GM18861 (cell line): ENCODE results near the gene KIAA2012.
"Not testable (repeated sequence)": the region's sequence is repeated elsewhere in the genome, so short reads cannot be mapped to it uniquely, and the experiment has no call there.

Experiments used
- ATAC-seq: cut with Tn5 transposase; IDR thresholded peaks from one replicate; pipeline ENCODE4 v1.9.1; 2021; ENCODE audit not compliant: unreplicated experiment

KIAA2012 gene

DNA sequence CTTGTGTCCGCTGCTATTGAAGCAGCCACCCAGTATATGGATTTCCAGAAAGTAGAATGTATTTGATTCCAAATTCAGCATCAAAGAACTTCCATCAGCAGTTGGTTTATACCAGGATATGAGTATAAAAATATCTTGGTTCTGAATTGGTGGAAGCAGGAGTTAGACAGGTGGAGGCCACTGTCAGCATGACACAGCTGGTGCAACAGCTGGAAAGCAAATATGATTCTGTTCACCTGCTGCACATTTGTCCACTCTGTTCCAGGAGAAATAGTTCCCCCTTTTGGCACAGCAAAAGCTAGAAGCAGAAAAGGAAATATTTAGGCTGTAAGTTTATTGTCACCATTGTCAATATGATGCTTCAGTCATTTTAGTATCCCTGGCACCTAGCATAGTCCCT, 41.2 kb downstream of the KIAA2012 start:
- ATAC-seq = no peak

DNA sequence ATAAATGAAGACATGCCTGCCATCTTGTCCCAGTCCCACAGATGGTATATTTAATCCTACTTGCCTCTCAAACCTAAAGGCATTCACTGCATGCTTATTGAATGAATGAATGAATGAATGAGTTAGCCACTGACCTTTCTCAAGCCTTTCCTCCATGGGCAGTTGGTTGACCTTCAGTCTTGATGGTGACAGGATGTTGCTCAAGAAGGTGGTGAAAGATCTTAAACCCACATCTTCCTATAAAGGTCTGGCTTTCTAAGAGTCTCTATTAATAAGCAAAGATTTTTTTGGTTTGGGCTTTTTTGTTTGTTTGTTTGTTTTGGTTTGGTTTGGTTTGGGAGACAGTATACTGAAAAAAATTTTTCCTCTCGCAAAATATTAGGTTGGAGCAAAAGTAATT, 41.7 kb downstream of the KIAA2012 start:
- no peak for ATAC-seq

DNA sequence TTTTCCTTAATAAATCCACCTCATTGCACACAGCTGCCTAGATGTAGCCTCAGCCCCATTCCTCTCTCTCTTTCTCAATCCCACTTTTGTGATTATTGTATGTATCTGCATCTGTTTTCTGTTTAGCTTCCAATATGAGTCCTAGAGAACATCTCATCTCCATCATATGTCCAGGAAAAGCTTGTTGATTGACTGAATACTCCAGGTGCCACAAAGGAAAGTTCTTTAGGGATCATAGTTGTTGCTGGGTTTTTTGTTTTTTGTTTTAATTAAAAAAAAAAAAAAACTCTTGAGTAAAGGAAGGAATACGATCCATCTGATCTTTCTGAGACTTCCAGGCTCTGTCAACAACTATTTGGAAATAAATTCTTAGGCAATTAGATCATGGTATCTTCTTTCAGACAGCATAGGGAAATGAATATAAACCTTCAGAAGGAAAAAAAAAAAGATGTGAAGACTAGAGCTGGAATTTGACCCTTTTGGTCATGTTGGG, 42.5 kb downstream of the KIAA2012 start:
- no peak for ATAC-seq

DNA sequence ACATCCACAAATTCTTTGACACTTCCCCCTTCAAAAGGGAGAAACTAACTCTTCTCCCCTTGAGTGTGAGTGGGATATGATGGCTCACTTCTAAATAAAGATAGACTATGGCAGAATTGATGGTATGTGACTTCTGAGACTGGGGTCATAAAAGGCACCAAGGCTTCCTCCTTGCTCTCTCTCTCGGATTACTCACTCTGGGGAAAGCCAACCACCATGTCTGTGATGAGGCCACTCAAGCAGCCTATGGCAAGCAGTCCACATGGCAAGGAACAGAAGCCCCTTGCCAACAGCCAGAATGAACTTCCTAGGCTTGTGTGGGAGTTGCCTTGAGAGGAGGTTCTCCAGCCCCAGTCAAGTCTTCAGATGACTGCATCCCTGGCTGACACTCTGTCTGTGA, 43.6 kb downstream of the KIAA2012 start:
- no peak for ATAC-seq

DNA sequence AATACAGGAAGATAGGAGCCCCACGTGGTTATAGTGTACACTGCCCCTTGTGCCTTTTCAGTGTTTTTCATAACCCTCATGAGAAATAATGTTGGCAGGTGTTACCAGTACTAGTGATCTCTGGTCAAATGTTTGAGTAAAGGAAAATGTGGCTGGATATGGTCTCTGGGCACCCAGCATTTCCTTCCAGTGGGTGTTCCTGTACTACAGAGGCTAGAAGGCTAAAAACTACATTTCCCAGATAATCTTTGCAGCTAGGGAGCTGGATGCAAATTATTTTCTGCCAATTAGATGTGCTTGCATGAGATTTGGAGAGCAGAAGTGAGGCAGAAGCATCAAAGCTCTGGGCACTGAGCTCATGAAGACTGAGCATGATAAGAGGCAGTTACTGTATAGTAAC, 45.1 kb downstream of the KIAA2012 start:
- no peak for ATAC-seq

DNA sequence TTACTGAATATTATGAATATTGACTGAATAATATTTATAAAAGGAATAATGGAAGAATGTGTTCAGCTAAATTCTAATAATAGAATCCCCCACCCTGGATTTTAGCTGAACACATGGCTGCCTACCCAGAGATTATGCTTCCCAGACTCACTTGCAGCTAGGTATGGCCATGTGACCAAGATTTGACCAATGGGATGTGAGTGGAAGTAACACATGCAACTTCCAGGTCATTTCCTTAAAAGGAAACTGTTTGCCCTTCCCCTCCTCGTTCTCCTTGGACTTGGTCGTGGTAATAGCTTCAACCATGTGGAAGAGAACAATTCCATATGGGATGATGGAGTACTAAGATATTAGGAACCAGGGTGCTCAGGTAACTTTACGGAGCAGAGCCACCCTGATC, 47.8 kb downstream of the KIAA2012 start:
- no peak for ATAC-seq

DNA sequence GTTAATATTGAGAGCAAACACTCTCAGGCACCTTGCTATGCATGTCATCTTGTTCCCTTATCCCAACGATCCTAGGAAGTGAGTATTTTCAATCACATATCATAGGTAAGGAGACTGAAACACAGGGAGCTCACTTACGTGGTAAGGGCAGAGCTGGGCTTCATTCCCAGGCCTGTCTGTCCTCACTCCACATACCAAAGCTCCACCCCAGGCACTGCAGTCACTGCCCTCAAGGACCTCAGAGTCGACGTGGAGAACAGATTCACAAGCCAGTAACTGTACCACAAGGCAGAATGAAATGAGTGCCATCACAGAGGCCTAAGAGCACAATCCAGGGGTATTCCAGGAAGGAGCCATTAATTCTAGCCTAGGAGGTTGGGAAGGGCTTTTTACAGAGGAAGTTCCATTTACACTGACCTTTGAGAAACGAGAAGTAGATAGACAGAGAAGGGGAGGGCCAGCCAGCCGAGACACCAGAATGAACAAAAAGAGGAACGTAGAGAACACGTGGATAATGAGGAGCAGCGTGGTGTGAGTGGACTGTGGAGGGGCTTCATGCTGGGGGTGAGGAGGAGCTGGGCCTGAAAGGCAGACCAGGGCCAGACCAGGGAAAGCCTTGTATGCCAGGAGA, 48.6 kb downstream of the KIAA2012 start:
- ATAC-seq = no peak

DNA sequence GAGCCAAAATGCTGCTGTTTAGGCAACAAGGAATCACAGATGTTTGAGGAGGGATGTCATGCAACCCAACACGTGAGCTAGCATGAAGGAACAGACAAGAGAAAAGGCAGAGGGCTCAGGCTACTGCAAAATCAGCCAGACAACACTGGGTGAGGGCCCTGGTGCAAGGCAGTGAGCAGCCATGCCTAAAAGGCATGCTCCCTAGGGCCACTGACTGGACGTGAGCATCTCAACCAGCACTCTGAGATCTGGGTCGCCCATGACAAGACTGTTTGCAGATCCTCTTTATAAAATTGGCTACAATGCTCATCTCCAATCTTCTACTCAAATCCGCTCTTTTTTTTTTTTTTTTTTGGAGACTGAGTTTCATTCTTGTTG, 49.1 kb downstream of the KIAA2012 start:
- ATAC-seq = no peak

DNA sequence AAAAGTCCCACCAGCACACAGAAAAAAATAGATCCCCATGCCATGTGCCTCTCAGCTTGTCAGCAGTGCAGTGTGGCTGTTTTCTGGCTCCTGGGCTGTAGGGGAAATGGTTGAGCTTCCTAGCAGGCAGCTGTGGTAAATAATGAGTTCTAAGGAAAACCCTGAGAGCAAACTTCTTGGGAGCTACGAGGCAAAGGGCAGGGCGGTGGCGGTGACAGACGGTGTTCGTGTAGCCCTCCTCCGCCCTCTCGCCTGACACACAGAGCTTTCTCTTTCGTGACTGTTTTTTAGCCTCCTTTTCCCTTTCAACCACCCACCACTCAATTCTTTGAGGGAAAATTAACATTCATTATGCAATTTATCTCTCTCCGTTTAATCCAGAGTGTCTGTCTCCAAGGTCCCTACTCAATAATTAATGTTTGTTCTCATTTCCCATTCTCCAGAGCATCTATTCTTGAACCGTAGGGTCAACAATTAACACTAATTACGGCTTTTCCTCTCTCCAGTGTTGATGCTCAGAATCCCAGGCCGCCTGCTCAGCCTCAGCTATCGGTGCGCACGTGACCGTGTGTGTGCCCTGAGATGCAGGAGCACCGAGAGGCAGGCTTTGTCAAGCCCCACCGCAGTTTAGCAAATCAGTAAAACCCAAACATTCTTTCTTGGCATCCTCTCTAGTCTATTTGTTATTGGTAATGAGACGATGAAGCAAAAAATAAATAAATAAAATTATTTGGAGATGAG, 50.1 kb downstream of the KIAA2012 start:
- ATAC-seq = no peak

DNA sequence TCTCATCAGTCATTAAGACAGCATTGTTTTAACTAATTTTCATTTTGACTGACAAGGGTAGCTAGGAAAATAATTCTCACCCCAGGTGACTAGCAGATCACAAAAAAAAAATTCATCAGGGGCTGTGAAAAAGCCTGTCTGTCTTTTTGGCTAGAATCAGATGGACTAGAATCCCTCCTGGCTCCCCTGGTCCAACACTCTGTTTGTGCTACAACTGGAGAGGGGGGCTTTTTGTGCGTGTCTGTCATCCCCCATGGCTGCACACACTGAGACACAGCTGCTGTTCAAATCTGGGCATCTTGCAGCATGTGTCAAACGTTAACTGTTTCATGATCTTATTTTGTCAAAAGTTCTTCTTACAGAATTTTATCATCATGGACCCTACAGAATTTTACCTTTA, 51.2 kb downstream of the KIAA2012 start:
- no peak for ATAC-seq

DNA sequence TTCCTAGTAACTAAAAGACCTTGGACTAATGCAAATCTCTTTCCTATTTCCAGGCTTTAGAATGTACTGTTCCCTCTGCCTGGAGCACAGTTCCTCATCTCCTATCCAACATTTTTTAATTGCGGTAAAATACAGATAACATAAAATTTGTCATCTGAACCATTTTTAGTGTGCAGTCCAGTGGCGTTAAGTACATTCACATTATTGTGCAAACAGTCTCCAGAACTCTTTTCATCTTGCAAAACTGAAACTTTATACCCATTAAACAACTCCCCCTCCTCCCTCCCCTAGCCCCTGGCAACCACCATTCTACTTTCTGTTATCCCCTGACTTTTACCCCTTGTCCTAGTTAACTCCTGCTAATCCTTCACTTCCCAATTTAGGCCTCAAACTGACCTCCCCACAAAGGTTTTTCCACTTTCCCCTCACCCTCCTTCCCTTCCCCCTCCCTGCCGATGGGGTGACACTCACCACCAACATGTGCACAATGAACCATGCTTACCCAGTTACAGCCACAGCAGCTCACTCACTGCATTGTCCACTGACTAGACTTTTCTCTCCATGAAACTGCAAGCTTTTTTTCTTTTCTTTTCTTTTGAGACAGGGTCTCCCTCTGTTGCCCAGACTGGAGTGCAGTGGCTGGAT, 54.8 kb downstream of the KIAA2012 start:
- no peak for ATAC-seq

DNA sequence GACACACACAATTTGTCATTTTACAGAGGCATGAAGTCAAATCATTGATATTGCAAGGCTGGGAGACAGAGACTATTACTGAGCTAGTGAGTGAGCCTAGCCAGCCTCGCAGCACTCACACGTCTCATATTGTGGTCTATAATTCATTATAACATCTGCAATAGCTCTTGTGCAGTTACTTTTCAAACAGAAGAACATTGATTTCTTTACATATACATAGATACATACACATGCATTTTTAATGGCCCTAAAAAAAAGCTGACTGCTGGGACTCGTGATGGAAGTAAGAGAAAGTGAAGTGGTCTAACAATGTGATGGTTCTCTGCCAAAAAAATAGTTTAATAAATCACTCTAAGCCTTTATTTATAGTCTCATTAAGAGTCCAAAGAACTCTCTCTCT, 56.8 kb downstream of the KIAA2012 start:
- no peak for ATAC-seq

DNA sequence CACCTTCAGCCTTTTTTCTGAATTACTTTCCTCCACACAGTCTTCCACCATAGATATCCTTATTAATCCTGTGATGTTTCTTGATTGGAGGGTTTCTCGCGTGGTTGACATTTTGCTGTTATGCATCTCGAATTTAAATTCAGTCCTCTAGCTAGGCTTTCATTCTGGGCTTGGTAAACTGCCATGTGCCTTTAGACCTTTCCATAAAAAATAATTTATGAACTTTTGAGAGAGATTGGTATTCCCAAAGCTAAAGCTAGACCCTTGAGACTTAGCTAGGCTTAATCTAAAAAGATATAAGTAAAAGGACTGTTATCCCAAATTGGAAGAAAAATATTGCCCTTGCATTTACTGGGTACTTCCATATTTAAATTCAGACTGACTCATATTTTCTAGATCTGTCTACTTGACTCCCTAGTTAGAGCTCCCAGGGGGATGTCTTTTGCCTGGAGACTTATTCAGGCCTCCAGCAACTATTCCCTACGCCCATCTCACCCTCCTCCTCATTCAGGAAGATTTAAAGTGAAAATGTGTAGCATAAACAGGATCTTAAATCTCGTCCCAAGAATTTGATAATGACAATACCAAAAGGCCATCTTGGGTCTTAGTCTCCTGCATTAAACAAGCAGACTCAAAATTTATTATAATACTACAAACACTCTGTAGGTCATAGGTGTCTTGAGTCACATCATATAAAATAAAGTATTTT, 60.3 kb downstream of the KIAA2012 start:
- no peak for ATAC-seq

DNA sequence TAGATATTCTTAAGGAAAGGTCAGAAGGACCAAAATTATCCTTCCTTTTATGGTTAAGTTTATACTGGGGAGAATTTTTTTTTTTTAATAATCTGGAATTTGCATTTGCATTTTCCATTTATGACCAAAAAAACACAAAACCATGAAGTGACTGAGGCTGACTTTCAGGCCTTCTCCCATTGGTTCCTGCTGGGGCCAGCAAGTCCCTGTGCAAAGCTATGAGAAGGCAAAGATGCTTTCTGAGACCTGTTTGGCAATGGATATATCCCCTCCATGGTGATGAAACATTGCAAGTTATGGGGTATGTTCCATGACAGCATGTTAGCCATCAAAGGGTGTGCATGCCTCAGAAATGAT, 60.8 kb downstream of the KIAA2012 start:
- no peak for ATAC-seq

DNA sequence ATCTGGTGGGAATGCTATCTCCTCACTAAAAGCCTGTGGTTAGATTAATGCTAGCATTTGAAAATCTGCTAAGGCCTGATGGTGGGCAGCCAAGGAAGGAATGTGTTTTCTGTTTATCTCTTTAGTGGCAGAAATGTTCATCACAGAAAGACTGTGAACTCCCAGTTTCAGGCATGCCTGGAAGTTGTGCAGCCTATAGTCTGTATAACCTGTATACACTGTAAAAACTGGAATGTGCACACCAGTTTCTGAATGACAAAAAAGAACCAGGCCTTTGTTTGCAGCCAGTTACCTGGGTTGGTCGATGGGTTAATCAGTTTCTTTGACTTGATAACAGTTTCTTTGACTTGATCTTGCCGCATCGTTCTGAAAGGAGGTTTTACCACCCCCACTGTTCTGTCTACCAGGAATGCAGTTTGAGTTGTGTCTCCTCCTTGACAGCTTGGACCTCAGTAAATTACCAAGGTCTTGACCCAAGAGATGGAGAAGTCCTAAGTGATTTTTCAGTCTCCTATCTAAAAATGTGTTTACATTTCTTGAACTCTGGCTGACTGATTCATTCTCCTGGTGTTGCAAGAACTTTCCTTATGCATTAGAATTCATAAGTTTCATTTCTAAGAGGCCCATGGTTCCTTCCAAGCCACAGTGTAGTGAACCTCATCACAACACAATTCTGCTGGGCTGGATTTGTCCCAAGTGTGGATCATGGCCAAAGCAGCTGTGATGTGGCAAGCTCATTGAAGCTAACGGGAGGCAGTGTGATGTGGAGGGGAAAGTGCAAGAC, 62.2 kb downstream of the KIAA2012 start:
- no peak for ATAC-seq

DNA sequence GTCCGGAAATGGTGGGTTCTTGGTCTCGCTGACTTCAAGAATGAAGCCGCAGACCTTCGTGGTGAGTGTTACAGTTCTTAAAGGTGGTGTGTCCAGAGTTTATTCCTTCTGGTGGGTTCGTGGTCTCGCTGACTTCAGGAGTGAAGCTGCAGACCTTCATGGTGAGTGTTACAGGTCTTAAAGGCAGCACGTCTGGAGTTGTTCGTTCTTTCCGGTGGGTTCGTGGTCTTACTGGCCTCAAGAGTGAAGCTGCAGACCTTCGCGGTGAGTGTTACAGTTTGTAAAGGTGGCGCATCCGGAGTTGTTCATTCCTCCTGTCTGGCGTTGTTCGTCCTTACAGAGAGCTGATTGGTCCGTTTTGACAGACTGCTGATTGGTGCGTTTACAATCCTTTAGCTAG, 63.0 kb downstream of the KIAA2012 start:
- ATAC-seq = not testable (repeated sequence)

DNA sequence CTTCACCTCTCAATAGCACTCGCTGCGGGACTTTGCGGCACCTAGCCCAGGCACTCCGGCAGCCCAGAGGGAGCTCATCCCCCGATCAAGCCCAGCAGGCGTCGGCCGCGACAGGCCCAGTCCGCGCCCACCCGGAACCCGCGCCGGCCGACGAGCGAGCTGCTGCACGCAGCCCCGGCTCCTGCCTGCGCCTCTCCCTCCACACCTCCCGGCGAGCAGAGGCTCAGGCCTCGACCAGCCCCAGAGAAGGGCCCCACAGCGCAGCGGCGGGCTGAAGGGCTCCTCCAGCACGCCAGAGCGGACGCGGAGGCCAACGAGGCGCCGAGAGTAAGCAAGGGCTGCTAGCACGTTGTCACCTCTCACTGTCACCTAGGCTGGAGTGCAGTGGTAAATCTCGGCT, 63.5 kb downstream of the KIAA2012 start:
- ATAC-seq = no peak

DNA sequence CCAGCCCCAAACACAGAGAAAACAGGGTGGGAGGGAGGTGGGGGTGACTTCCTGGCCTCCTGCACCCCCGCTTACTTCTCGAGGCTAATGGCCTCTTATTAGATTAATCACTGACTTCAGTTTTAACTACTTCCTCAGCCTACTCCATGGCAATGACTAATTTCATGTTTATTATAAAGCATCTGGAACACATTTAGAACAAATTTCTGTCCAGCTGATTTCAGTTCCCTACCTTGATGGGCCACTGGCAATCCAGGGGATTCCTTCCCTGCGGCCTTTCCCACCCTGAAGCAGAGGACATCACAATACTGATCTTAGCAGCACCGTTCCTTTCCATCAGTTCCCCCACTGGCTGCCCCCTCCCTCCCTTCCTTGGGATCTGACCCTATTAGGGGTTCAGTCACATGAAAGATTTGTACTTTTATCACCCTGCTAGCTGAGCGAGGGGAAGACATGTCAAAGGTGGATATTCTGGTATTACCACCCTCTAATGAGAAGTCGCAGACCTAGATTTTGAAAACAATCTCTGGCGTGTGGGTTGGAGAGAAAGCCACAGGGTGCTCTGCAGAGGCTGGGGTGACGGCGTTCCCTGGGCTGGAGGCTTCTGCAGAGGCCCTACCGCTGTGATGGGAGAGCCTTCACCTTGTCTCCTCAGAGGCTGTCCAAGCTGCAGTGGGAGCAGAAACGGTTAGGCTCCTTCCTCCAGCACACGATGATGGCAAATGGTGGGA, 67.6 kb downstream of the KIAA2012 start:
- ATAC-seq = no peak

DNA sequence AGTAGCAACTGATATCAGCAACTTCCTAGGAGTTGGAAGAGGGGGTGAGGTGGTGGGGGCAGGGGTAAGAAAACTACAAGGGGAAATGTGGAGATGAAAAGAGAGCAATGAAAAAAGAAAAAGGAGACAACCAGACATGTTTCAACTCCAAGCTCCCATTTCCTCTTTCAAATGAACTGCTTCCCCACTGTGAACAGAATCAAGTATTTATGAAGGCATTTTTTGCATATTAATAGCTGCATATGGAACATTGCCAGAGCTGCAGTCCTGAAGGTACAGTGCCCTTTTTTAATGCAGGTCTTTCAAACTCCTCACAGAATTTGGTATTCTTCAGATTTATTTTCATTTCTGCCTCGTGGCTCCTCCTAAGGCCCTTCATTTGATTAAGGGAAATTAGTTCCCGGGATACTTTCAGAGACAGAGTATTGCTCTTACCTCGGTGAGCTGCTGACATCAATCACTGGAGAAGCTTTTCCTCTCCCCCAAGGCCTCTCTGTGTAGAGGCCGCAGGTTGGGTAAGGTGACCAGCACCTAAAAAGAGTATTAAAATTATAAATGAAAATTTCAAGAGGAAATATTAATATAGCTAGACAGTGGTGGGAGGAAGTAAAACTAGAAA, 68.4 kb downstream of the KIAA2012 start:
- no peak for ATAC-seq

DNA sequence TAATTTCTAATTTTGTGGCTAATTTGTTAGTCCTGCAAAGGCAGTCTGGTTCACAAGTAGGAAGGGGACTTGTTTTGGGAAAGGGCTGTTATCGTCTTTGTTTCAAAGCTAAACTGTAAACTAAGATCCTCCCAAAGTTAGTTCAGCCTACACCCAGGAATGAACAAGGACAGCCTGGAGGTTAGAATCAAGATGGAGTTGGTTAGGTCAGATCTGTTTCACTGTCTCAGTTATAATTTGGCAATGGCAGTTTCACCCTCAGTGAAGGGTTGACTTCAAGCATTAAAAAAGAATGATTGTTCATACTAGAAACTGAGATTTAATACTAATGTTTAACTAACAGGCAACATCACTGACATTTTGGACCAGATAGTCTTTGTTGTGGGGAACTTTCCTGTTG, 69.5 kb downstream of the KIAA2012 start:
- ATAC-seq = no peak
